ENCODE results near the gene GLRX3. TPM values are rescaled to one million over a fixed set of nuclear protein-coding genes. Genes with fewer than 3 reads are reported as not detected.

Gene GLRX3
- total and polyA plus RNA-seq, 12 donors = 34.2 to 139 (median 73.2) TPM

DNA sequence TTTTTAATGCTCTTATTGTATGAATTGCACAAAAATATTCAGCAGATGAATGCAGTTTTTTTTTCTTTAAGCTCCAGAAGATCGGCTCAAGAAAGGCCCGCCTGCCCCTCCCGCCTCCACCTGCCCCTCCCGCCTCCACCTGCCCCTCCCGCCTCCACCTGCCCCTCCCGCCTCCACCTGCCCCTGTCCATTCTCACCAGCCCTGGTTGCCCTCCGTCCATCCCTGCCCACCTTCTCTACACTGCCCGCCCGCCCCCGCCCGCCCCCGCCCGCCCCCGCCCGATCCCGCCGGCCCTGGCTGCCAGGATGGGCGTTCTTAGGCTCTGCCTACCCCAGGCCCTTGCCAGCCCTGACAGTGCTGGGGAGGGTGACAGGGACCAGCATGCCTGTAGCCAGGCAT lies 67.4 kb downstream of the GLRX3 start:
- intact Hi-C loops (cut with DNase I) = no loop called here
- Histone ChIP-seq H3K27ac (no peak overlapping the region), H3K36me3 (replicated peaks in 1 of 2) (no peaks in the 10 kb centered on the region), H3K27me3 (no peaks in the 10 kb centered on the region), H3K4me3 (no peak overlapping the region), H3K4me1 (replicated peaks in 1 of 2) (no peaks in the 10 kb centered on the region), H3K9me3 (replicated peaks in 1 of 3) (no peaks in the 10 kb centered on the region)
- DNase-seq = no peak
- TF ChIP-seq POLR2A (IDR thresholded peaks at IDR 0.05) = no peak
- TF ChIP-seq, protein P1, sequence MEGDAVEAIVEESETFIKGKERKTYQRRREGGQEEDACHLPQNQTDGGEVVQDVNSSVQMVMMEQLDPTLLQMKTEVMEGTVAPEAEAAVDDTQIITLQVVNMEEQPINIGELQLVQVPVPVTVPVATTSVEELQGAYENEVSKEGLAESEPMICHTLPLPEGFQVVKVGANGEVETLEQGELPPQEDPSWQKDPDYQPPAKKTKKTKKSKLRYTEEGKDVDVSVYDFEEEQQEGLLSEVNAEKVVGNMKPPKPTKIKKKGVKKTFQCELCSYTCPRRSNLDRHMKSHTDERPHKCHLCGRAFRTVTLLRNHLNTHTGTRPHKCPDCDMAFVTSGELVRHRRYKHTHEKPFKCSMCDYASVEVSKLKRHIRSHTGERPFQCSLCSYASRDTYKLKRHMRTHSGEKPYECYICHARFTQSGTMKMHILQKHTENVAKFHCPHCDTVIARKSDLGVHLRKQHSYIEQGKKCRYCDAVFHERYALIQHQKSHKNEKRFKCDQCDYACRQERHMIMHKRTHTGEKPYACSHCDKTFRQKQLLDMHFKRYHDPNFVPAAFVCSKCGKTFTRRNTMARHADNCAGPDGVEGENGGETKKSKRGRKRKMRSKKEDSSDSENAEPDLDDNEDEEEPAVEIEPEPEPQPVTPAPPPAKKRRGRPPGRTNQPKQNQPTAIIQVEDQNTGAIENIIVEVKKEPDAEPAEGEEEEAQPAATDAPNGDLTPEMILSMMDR (IDR thresholded peaks at IDR 0.05) = no peak
- 67 to 83% (median 79%) methylated on average over 7 to 18 of the region's 18 CpGs for WGBS, 4 donors

DNA sequence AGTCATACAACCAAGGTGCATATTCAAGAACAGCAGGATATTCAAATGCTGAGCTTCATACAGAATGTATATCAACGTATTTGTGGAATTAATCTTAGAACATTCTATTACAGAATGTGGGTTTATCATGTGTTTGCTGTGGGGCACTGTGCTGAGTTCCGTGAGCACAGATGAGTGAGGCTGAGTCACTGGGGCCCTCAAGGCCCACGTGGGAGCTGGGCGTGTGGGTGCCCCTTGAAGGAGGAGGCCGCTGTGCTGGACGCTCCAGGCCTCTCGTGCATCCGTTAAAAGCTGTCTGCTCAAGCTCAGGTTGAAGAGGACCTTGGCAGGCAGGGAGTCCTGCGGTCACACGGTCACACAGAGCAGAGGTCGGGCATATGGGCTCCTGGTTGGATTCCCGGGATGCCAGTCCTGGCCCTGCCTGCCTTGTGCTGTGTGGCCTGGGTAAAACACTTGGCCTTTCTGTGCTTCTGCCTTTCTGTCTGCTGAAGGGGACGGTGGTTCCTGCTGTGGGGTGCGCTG lies 70.1 kb downstream of the GLRX3 start:
- Histone ChIP-seq H3K4me1 (replicated peaks in 1 of 2) (no peaks in the 10 kb centered on the region), H3K9me3 (replicated peaks in 1 of 3) (no peaks in the 10 kb centered on the region), H3K27ac (no peak overlapping the region), H3K36me3 (replicated peaks in 1 of 2) (no peaks in the 10 kb centered on the region), H3K4me3 (no peak overlapping the region), H3K27me3 (no peaks in the 10 kb centered on the region)
- 56 to 74% (median 59%) methylated on average over 7 to 14 of the region's 14 CpGs for WGBS, 4 donors
- DNase-seq = no peak
- TF ChIP-seq, protein P1 (IDR thresholded peaks at IDR 0.05) = no peak
- TF ChIP-seq POLR2A (IDR thresholded peaks at IDR 0.05) = no peak
- intact Hi-C loops (cut with DNase I) = no loop called here

DNA sequence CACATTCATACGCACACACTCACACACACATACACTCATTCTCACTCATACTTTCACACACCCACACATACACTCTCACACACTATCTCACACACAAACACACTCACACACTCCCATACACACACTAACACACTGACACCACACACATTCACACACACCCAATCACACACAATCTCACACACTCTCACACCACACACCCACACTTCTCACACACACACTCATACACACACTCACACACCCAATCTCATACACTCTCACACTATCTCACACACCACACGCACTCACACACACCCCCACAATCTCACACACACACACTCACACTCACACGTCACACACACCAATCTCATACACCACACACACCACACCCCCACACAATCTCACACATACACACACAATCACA lies 71.0 kb downstream of the GLRX3 start:
- H3K27me3 ChIP-seq = no peaks in the 10 kb centered on the region
- TF ChIP-seq, protein P1 (IDR thresholded peaks at IDR 0.05) = no peak
- intact Hi-C loops (cut with DNase I) = no loop called here
- no peak for DNase-seq
- 57 to 93% (median 65%) methylated on average over 3 of the region's 3 CpGs for WGBS, 4 donors
- no peak overlapping the region for H3K27ac ChIP-seq
- H3K9me3 ChIP-seq (replicated peaks in 1 of 3) = no peaks in the 10 kb centered on the region
- H3K4me3 ChIP-seq = no peak overlapping the region
- H3K4me1 ChIP-seq (replicated peaks in 1 of 2) = no peaks in the 10 kb centered on the region
- H3K36me3 ChIP-seq (replicated peaks in 1 of 2) = no peaks in the 10 kb centered on the region

DNA sequence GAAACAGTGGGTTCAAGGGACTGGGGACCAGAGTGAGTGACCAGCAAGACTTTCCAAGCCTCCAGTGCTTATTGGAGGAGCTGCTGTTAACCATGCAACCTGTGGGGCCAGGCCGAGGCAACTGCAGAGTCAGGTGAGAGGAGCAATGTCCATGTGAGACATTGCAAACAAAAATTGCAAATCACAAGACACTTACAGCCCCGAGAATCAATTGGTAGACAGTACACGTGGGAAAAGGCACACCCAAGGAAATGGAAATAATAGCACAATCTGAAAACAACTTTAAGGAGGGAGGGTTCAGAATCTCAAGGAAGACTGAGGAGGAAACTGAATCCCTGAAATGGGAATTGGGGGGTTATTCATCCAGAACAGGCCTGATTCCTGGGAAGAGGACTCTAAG lies 72.6 kb downstream of the GLRX3 start:
- Histone ChIP-seq H3K4me3 (no peak overlapping the region), H3K36me3 (replicated peaks in 1 of 2) (no peaks in the 10 kb centered on the region), H3K4me1 (replicated peaks in 1 of 2) (no peaks in the 10 kb centered on the region), H3K27me3 (no peaks in the 10 kb centered on the region), H3K9me3 (replicated peaks in 1 of 3) (no peaks in the 10 kb centered on the region), H3K27ac (no peak overlapping the region)
- WGBS, 4 donors = 53 to 68% (median 60%) methylated on average over 3 of the region's 3 CpGs
- intact Hi-C loops (cut with DNase I) = no loop called here
- TF ChIP-seq, protein P1 (IDR thresholded peaks at IDR 0.05) = no peak
- TF ChIP-seq POLR2A (IDR thresholded peaks at IDR 0.05) = no peak
- no peak for DNase-seq
